Retina (tissue), 1 donor: ENCODE data around the gene RPUSD1.

Source experiments
- DNase-seq: peaks from one replicate; pipeline ENCODE4 v3.0.0-alpha.2; 2016

RPUSD1 gene

GRCh38 chr16:741986-742629, 46.1 kb downstream of the RPUSD1 start:
- DNase-seq: no peak

- peak; percentile 95 for DNase-seq
Measured at GRCh38 chr16:740764-741505, 47.2 kb downstream of the RPUSD1 start, which contains the start of gene CIAO3. CIAO3 (minus strand) TSS chr16:740997; CDS start chr16:740985, 12 bp downstream.

GRCh38 chr16:740459-740763, 47.8 kb downstream of the RPUSD1 start:
- no peak for DNase-seq

GRCh38 chr16:739560-740458, 48.4 kb downstream of the RPUSD1 start:
- no peak for DNase-seq

GRCh38 chr16:736936-737481, 51.2 kb downstream of the RPUSD1 start:
- no peak for DNase-seq

GRCh38 chr16:735982-736453, 52.2 kb downstream of the RPUSD1 start:
- no peak for DNase-seq

- no peak for DNase-seq
Measured at GRCh38 chr16:734981-735881, 53.0 kb downstream of the RPUSD1 start.
